NB4 (cell line): ENCODE data around the gene PRDX6.
"Not testable (repeated sequence)": the region's sequence is repeated elsewhere in the genome, so short reads cannot be mapped to it uniquely, and the experiment has no call there.

Experiments used
- DNase-seq: peaks from one replicate; pipeline ENCODE4 v3.0.0; 2010; ENCODE audit warnings: low read depth
- H3K4me3 ChIP-seq: one replicate; pipeline ENCODE4 v1.5.1; 2011; ENCODE audit warnings: mild to moderate bottlenecking, low read depth, low read length, moderate library complexity
- MYC ChIP-seq: IDR thresholded peaks from 2 replicates; pipeline ENCODE4 v1.6.1; 2011; ENCODE audit warnings: low read depth, low read length
- POLR2A ChIP-seq: IDR thresholded peaks from 2 replicates; pipeline ENCODE4 v1.6.1; 2011; ENCODE audit warnings: mild to moderate bottlenecking; ENCODE audit not compliant: insufficient read length; ENCODE audit errors: extremely low read depth
- TF ChIP-seq, protein P1 (sequence below): IDR thresholded peaks from one replicate; pipeline ENCODE4 v1.5.1; 2012; ENCODE audit warnings: low read depth, low read length
- TF ChIP-seq, protein P2 (sequence below): IDR thresholded peaks from 2 replicates; pipeline ENCODE4 v1.6.1; 2011; ENCODE audit warnings: low read depth, low read length

The PRDX6 gene

GRCh38 chr1:173489929-173490328 lies 12.8 kb downstream of the PRDX6 start:
- TF ChIP-seq, protein P1, sequence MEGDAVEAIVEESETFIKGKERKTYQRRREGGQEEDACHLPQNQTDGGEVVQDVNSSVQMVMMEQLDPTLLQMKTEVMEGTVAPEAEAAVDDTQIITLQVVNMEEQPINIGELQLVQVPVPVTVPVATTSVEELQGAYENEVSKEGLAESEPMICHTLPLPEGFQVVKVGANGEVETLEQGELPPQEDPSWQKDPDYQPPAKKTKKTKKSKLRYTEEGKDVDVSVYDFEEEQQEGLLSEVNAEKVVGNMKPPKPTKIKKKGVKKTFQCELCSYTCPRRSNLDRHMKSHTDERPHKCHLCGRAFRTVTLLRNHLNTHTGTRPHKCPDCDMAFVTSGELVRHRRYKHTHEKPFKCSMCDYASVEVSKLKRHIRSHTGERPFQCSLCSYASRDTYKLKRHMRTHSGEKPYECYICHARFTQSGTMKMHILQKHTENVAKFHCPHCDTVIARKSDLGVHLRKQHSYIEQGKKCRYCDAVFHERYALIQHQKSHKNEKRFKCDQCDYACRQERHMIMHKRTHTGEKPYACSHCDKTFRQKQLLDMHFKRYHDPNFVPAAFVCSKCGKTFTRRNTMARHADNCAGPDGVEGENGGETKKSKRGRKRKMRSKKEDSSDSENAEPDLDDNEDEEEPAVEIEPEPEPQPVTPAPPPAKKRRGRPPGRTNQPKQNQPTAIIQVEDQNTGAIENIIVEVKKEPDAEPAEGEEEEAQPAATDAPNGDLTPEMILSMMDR, result no peak
- TF ChIP-seq POLR2A (no peak), MYC (no peak)
- TF ChIP-seq, protein P2, sequence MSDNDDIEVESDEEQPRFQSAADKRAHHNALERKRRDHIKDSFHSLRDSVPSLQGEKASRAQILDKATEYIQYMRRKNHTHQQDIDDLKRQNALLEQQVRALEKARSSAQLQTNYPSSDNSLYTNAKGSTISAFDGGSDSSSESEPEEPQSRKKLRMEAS, result no peak
- no peak overlapping the region for H3K4me3 ChIP-seq
- no peak for DNase-seq

- DNase-seq, result no peak
- TF ChIP-seq POLR2A, result no peak
- TF ChIP-seq, protein P1, result no peak
- TF ChIP-seq, protein P2, result no peak
- TF ChIP-seq MYC, result no peak
- H3K4me3 ChIP-seq, result no peak overlapping the region
Observed at GRCh38 chr1:173491508-173491907, 14.4 kb downstream of the PRDX6 start.

GRCh38 chr1:173493125-173493524 lies 16.0 kb downstream of the PRDX6 start:
- DNase-seq, H3K4me3 ChIP-seq: not testable (repeated sequence)

- no peak for DNase-seq
- no peak overlapping the region for H3K4me3 ChIP-seq
- TF ChIP-seq, protein P2, result no peak
- TF ChIP-seq MYC (no peak), POLR2A (no peak)
- TF ChIP-seq, protein P1, result no peak
Observed at GRCh38 chr1:173495609-173496267, 18.6 kb downstream of the PRDX6 start.

- no peak for DNase-seq
- no peak for TF ChIP-seq MYC
- H3K4me3 ChIP-seq, result no peak overlapping the region
Observed at GRCh38 chr1:173496757-173497320, 19.7 kb downstream of the PRDX6 start.

GRCh38 chr1:173499729-173500128 lies 22.6 kb downstream of the PRDX6 start:
- no peak for DNase-seq
- TF ChIP-seq MYC, result no peak
- no peak for TF ChIP-seq POLR2A
- TF ChIP-seq, protein P1, result no peak
- TF ChIP-seq, protein P2, result no peak
- no peak overlapping the region for H3K4me3 ChIP-seq

DNA sequence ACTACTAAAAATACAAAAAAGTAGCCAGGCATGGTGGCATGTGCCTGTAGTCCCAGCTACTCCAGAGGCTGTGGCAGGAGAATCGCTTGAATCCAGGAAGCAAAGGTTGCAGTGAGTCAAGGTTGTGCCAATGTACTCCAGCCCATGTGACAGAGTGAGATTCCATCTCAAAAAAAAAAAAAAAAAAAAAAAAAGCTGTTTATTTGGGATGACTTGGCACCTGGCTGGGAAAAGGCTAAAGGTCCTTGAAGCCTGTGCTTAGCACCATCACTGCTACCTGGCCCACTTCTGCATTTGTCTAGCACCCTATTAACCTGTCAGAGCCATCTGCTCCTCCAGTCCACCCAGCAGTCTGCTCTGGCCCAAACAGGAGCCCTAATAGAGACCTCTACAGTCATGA lies 25.0 kb downstream of the PRDX6 start:
- TF ChIP-seq POLR2A (no peak), MYC (no peak)
- TF ChIP-seq, protein P2, result no peak
- TF ChIP-seq, protein P1, result no peak
- no peak for DNase-seq
- H3K4me3 ChIP-seq, result no peak overlapping the region
